A673 (cell line): ENCODE measurements around the gene DNAH1. TPM values are rescaled to one million over a fixed set of nuclear protein-coding genes. Genes with fewer than 3 reads are reported as not detected.

Experiments
- BruUV-seq: library from RNA; stranded (reverse); fragments of 400-500 nt; replicated peaks from 2 replicates; lab custom pipeline; 2021; lab: Mats Ljungman, UMichigan
- CTCF ChIA-PET: fragments of 300-600 bp; sonication (Branson Sonifier 250); formaldehyde crosslinking; loops from one replicate; lab custom pipeline; 2022; ENCODE audit warnings: antibody characterized with exemption; lab: Charles Lee
- POLR2A ChIA-PET: fragments of 300-600 bp; sonication (Branson Sonifier 250); formaldehyde crosslinking; loops from one replicate; lab custom pipeline; 2022; ENCODE audit warnings: antibody characterized with exemption; ENCODE audit not compliant: low non-redundant PET; lab: Charles Lee
- DNase-seq: peaks from one replicate; pipeline ENCODE4 v3.0.0-alpha.2; 2015; ENCODE audit warnings: low spot score
- H3K27ac ChIP-seq: fragments of 200-600 bp; sonication (generic); 2 replicates; pipeline ENCODE4 v1.5.1; 2016; ENCODE audit warnings: mixed run types, low read depth, mild to moderate bottlenecking, mixed read lengths, antibody characterized with exemption, low read length; ENCODE audit not compliant: poor library complexity, severe bottlenecking
- H3K27me3 ChIP-seq: fragments of 200-600 bp; sonication (generic); replicated peaks from 2 replicates; pipeline ENCODE4 v1.6.1; 2017; ENCODE audit warnings: mixed run types, low read depth, mild to moderate bottlenecking, mixed read lengths, antibody characterized with exemption, low read length; ENCODE audit not compliant: insufficient read depth, poor library complexity
- H3K36me3 ChIP-seq: fragments of 200-600 bp; sonication (generic); 2 replicates; pipeline ENCODE4 v1.6.1; 2016; ENCODE audit warnings: mixed run types, mild to moderate bottlenecking, mixed read lengths, antibody characterized with exemption, low read length; ENCODE audit not compliant: insufficient read depth, poor library complexity, severe bottlenecking
- H3K4me1 ChIP-seq: fragments of 200-600 bp; sonication (generic); 2 replicates; pipeline ENCODE4 v1.6.1; 2017; ENCODE audit warnings: mixed run types, mild to moderate bottlenecking, mixed read lengths, antibody characterized with exemption, low read length; ENCODE audit not compliant: insufficient read depth, poor library complexity, severe bottlenecking
- H3K4me3 ChIP-seq: fragments of 200-600 bp; sonication (generic); 2 replicates; pipeline ENCODE4 v1.5.1; 2016; ENCODE audit warnings: low read depth, mixed run types, mild to moderate bottlenecking, mixed read lengths, low read length; ENCODE audit not compliant: poor library complexity, severe bottlenecking
- H3K9me3 ChIP-seq: fragments of 200-600 bp; sonication (generic); 2 replicates; pipeline ENCODE4 v1.6.1; 2016; ENCODE audit warnings: mixed run types, low read depth, mild to moderate bottlenecking, mixed read lengths, antibody characterized with exemption, low read length; ENCODE audit not compliant: poor library complexity, severe bottlenecking
- CTCF ChIP-seq: fragments of 300-800, 200-600 bp; sonication (generic); conservative IDR thresholded peaks from 2 replicates; pipeline ENCODE4 v1.5.1; 2017; ENCODE audit warnings: low read depth, mild to moderate bottlenecking, antibody characterized with exemption, low read length, moderate library complexity, mixed read lengths
- EZH2 ChIP-seq: fragments of 200-600 bp; sonication (generic); IDR thresholded peaks from 2 replicates; pipeline ENCODE4 v1.6.1; 2017; ENCODE audit warnings: borderline replicate concordance, low read depth, mild to moderate bottlenecking, mixed read lengths, antibody characterized with exemption, low read length; ENCODE audit not compliant: poor library complexity, severe bottlenecking
- intact Hi-C: fragments of 100-400 bp; cut with micrococcal nuclease; formaldehyde crosslinking; loops from one replicate; pipeline ENCODE4 v1.10.0; 2022; ENCODE audit not compliant: unreplicated experiment
- total RNA-seq: library from RNA; stranded (reverse); gene quantifications from 2 replicates; pipeline ENCODE4 v1.2.3, GENCODE V29; 2021

The DNAH1 gene
- total RNA-seq, 1 experiment from 2014 or later: 1.3 TPM

- DNase-seq: no peak
- no peak for TF ChIP-seq CTCF
- no peak for TF ChIP-seq EZH2
- H3K9me3 ChIP-seq: no peaks in the 10 kb centered on the region
- intact Hi-C loops: no loop called here
- ChIA-PET POLR2A (no interaction called here), CTCF (no interaction called here)
- no peak overlapping the region for H3K4me3 ChIP-seq
- peaks cover 4% of the 10 kb centered on the region for H3K4me1 ChIP-seq
- BruUV-seq: no TSS peak
- H3K36me3 ChIP-seq: peaks cover 6% of the 10 kb centered on the region
- H3K27ac ChIP-seq: no peak overlapping the region
- H3K27me3 ChIP-seq: no peaks in the 10 kb centered on the region
Observed at GRCh38 chr3:52404391-52404790, 88.3 kb downstream of the DNAH1 start.

GRCh38 chr3:52405066-52405465 lies 88.9 kb downstream of the DNAH1 start:
- ChIA-PET CTCF (no interaction called here), POLR2A (no interaction called here)
- no peak for TF ChIP-seq CTCF
- no peak for TF ChIP-seq EZH2
- Histone ChIP-seq H3K4me3 (no peak overlapping the region), H3K27me3 (no peaks in the 10 kb centered on the region), H3K36me3 (peaks cover 6% of the 10 kb centered on the region), H3K27ac (no peak overlapping the region), H3K9me3 (no peaks in the 10 kb centered on the region), H3K4me1 (peaks cover 4% of the 10 kb centered on the region)
- no peak for DNase-seq
- no TSS peak for BruUV-seq
- intact Hi-C loops: no loop called here

GRCh38 chr3:52405601-52406110 lies 89.5 kb downstream of the DNAH1 start:
- CTCF ChIA-PET: no interaction called here
- intact Hi-C loops: no loop called here
- BruUV-seq: no TSS peak
- H3K4me3 ChIP-seq: no peak overlapping the region
- H3K9me3 ChIP-seq: no peaks in the 10 kb centered on the region
- peaks cover 6% of the 10 kb centered on the region for H3K36me3 ChIP-seq
- DNase-seq: no peak
- POLR2A ChIA-PET: interaction anchor here (0.6 kb wide), 2 partner anchors 45 to 1192 kb away, joined by 11 to 17 read pairs; no protein-coding TSS in a partner anchor
- H3K27ac ChIP-seq: no peak overlapping the region
- TF ChIP-seq CTCF: no peak
- TF ChIP-seq EZH2: no peak
- H3K27me3 ChIP-seq: no peaks in the 10 kb centered on the region
- peaks cover 4% of the 10 kb centered on the region for H3K4me1 ChIP-seq
